CD4-positive, alpha-beta memory T cell (primary cell): ENCODE measurements around the gene SATB2. TPM values are rescaled to one million over a fixed set of nuclear protein-coding genes. Genes with fewer than 3 reads are reported as not detected.

Source experiments
- CTCF ChIA-PET: fragments of 350-600 bp; sonication (Branson Sonifier 250); formaldehyde crosslinking; loops from one replicate; lab custom pipeline; 2021; ENCODE audit warnings: inconsistent platforms; ENCODE audit not compliant: partially characterized antibody; lab: Charles Lee
- POLR2A ChIA-PET: fragments of 350-600 bp; sonication (Branson Sonifier 250); formaldehyde crosslinking; loops from one replicate; lab custom pipeline; 2021; ENCODE audit not compliant: partially characterized antibody; lab: Charles Lee
- DNase-seq, 5 donors: peaks; one replicate each; pipeline versions ENCODE4 v3.0.0 to v3.0.0-alpha.2; 2020 to 2022; ENCODE audit warnings: mixed read lengths in 1 of 5
- H3K27ac ChIP-seq: one replicate; pipeline ENCODE4 v1.7.0; 2013; ENCODE audit warnings: low read depth, low read length
- H3K27me3 ChIP-seq: 2 replicates; pipeline ENCODE4 v1.7.0; 2013; ENCODE audit warnings: mild to moderate bottlenecking, low read length, moderate library complexity; ENCODE audit not compliant: insufficient read depth
- H3K36me3 ChIP-seq: 2 replicates; pipeline ENCODE4 v1.7.0; 2013; ENCODE audit warnings: mild to moderate bottlenecking, low read length, moderate library complexity; ENCODE audit not compliant: insufficient read depth
- H3K4me1 ChIP-seq: 2 replicates; pipeline ENCODE4 v1.7.0; 2013; ENCODE audit warnings: mild to moderate bottlenecking, low read length, moderate library complexity; ENCODE audit not compliant: insufficient read depth
- H3K4me3 ChIP-seq, 2 donors: one replicate each; pipeline ENCODE4 v1.7.0; 2013; ENCODE audit warnings: low read length in 2 of 2, mild to moderate bottlenecking in 1 of 2
- H3K9me3 ChIP-seq, 2 donors: one replicate each; pipeline ENCODE4 v1.7.0; 2013; ENCODE audit warnings: low read length in 2 of 2, control low read depth in 1 of 2; ENCODE audit not compliant: control insufficient read depth in 1 of 2
- H3K27ac Mint-ChIP-seq, 7 donors: one replicate each; pipeline ENCODE4 v1.8.0; 2020 to 2021; ENCODE audit warnings: mixed read lengths in 7 of 7, mild to moderate bottlenecking in 6 of 7, inconsistent platforms in 3 of 7, moderate library complexity in 3 of 7
- H3K27me3 Mint-ChIP-seq, 2 donors: one replicate each; pipeline ENCODE4 v1.8.0; 2020 to 2021; ENCODE audit warnings: mixed read lengths in 2 of 2
- H3K36me3 Mint-ChIP-seq, 2 donors: one replicate each; pipeline ENCODE4 v1.8.0; 2020 to 2021; ENCODE audit warnings: mixed read lengths in 2 of 2, inconsistent platforms in 1 of 2, mild to moderate bottlenecking in 1 of 2
- H3K4me1 Mint-ChIP-seq, 4 donors: one replicate each; pipeline ENCODE4 v1.8.0; 2020 to 2021; ENCODE audit warnings: mixed read lengths in 4 of 4, mild to moderate bottlenecking in 1 of 4
- H3K4me3 Mint-ChIP-seq, 8 donors: one replicate each; pipeline ENCODE4 v1.8.0; 2020 to 2021; ENCODE audit warnings: mixed read lengths in 8 of 8, mild to moderate bottlenecking in 7 of 8, moderate library complexity in 6 of 8, inconsistent platforms in 3 of 8
- H3K9me3 Mint-ChIP-seq, 8 donors: one replicate each; pipeline ENCODE4 v1.8.0; 2020 to 2021; ENCODE audit warnings: mixed read lengths in 8 of 8, mild to moderate bottlenecking in 5 of 8, inconsistent platforms in 3 of 8, moderate library complexity in 1 of 8
- intact Hi-C: fragments of 100-400 bp; cut with micrococcal nuclease; formaldehyde crosslinking; loops from one replicate; pipeline ENCODE4 v1.15.1; 2023
- polyA plus RNA-seq, 2 donors: library from polyadenylated mRNA; unstranded; fragments of 300-500 nt; fragmentation: Illumina TruSeq; gene quantifications; one replicate each; pipeline ENCODE4 v1.2.3, GENCODE V29; 2021
- total RNA-seq, 2 experiments: library from RNA; stranded (reverse); gene quantifications; one replicate each; pipeline ENCODE4 v1.2.3, GENCODE V29; 2021

SATB2 gene
- total and polyA plus RNA-seq, 4 experiments from 2014 or later = 0.06 TPM; not detected in 3

DNA sequence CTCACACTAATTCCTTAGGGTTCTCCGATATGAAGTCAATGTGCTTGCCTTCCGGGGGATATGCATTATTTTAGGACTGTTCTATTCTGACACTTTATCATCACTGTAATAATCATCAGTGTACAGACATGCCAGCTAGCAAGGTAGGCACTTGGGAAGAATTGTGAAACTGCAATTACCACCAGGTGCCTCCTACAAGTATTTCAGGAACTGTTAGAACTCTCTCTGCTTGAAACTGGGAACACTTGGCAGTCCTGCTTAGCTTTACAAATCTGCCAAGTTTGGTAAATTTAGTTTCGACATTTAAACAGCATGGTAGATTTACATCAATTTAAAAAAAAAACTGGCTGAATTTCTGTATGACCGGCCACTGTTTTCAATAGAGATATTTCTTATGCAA lies 128.7 kb downstream of the SATB2 start:
- Histone ChIP-seq H3K36me3 (no peaks in the 10 kb centered on the region), H3K4me1 (no peaks in the 10 kb centered on the region), H3K4me3 (no peak overlapping the region), H3K27ac (no peak overlapping the region), H3K9me3 (no peaks in the 10 kb centered on the region), H3K27me3 (no peaks in the 10 kb centered on the region)
- Mint-ChIP-seq H3K27ac (no peak overlapping the region), H3K4me3 (no peak overlapping the region), H3K36me3 (no peaks in the 10 kb centered on the region), H3K4me1 (no peaks in the 10 kb centered on the region), H3K9me3 (no peaks in the 10 kb centered on the region), H3K27me3 (peaks cover 0 to 2% of the 10 kb centered on the region in 2 donors)
- DNase-seq = no peak
- POLR2A ChIA-PET = no interaction called here
- CTCF ChIA-PET = no interaction called here
- intact Hi-C loops = no loop called here

GRCh38 chr2:199325881-199326280 lies 131.9 kb downstream of the SATB2 start:
- no peaks in the 10 kb centered on the region for H3K27me3 ChIP-seq
- ChIA-PET POLR2A (no interaction called here), CTCF (no interaction called here)
- no peaks in the 10 kb centered on the region for H3K9me3 Mint-ChIP-seq
- H3K4me1 ChIP-seq = no peaks in the 10 kb centered on the region
- H3K36me3 ChIP-seq = no peaks in the 10 kb centered on the region
- no peak overlapping the region for H3K27ac ChIP-seq
- H3K36me3 Mint-ChIP-seq = no peaks in the 10 kb centered on the region
- no peak overlapping the region for H3K4me3 Mint-ChIP-seq
- H3K27me3 Mint-ChIP-seq = no peaks in the 10 kb centered on the region
- intact Hi-C loops = no loop called here
- no peak overlapping the region for H3K27ac Mint-ChIP-seq
- H3K9me3 ChIP-seq = no peaks in the 10 kb centered on the region
- no peak overlapping the region for H3K4me3 ChIP-seq
- no peaks in the 10 kb centered on the region for H3K4me1 Mint-ChIP-seq
- DNase-seq = no peak

DNA sequence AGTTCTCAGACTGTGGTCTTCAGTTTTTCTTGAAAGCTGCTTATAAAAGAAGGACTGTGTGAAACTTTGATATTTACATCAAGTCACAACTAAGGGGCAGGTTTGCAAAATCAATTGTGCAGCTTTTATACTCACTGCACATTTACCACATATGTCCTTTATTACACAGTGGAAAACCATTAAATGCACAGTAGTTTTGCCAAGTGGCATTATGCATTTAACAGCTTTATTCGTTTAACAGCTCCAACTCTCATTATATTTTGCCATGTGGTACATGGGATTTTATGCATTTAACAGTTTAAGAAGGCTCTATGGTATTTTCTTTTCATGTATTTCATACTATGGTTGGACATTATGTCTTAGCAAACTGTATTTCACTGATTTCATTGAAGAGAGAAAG lies 135.6 kb downstream of the SATB2 start:
- Mint-ChIP-seq H3K9me3 (no peaks in the 10 kb centered on the region), H3K27me3 (no peaks in the 10 kb centered on the region), H3K27ac (no peak overlapping the region), H3K4me3 (no peak overlapping the region), H3K36me3 (no peaks in the 10 kb centered on the region), H3K4me1 (no peaks in the 10 kb centered on the region)
- ChIA-PET CTCF (no interaction called here), POLR2A (no interaction called here)
- intact Hi-C loops = no loop called here
- no peak overlapping the region for H3K27ac ChIP-seq
- no peaks in the 10 kb centered on the region for H3K4me1 ChIP-seq
- no peaks in the 10 kb centered on the region for H3K36me3 ChIP-seq
- no peaks in the 10 kb centered on the region for H3K27me3 ChIP-seq
- H3K4me3 ChIP-seq = no peak overlapping the region
- H3K9me3 ChIP-seq = no peaks in the 10 kb centered on the region
- no peak for DNase-seq

DNA sequence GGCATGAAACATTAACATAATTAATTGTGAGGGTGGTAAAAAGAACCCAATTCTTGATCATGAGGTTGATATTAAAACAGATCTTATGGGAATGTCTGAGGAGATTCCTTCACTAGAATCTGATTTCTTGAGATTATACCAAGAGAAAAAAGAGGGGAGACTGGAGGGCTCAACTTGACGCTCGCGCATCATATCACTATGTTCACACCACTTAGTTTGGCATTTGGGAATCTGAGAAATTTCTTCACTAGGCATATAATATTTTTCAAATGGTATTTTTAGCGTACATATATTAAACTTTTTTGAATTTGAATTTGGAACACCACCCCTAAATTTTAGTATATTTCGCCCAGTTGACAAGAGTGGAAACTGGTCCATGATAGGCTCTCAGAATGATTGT lies 140.1 kb downstream of the SATB2 start:
- H3K4me1 Mint-ChIP-seq = no peaks in the 10 kb centered on the region
- H3K4me3 Mint-ChIP-seq = no peak overlapping the region
- H3K27ac Mint-ChIP-seq = no peak overlapping the region
- H3K27me3 ChIP-seq = no peaks in the 10 kb centered on the region
- H3K4me3 ChIP-seq = no peak overlapping the region
- no peaks in the 10 kb centered on the region for H3K4me1 ChIP-seq
- CTCF ChIA-PET = no interaction called here
- no peaks in the 10 kb centered on the region for H3K36me3 Mint-ChIP-seq
- no peak overlapping the region for H3K27ac ChIP-seq
- POLR2A ChIA-PET = no interaction called here
- no peak for DNase-seq
- H3K36me3 ChIP-seq = no peaks in the 10 kb centered on the region
- no peaks in the 10 kb centered on the region for H3K27me3 Mint-ChIP-seq
- intact Hi-C loops = no loop called here
- peaks cover 0 to 3% (median 0%) of the 10 kb centered on the region in 8 donors for H3K9me3 Mint-ChIP-seq
- no peaks in the 10 kb centered on the region for H3K9me3 ChIP-seq

DNA sequence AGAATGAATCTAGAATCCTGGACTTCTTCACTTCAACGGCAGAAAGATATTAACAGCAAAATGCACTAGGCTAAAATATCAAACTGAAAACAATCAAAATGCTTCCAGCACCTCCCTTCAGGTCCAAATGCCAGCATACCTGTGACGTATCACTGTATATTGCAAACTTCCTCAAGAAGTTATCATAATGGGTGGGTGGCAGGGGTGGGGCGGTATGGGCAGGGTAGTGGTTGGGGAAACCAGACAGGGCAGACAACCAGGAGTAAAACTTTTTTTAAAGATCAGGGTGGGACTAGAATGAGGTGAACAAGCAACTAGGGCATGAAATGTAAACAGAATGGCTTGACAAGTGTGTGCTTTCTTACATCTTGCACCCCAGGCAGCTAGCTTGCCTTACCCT lies 140.9 kb downstream of the SATB2 start:
- no peak overlapping the region for H3K4me3 Mint-ChIP-seq
- no peaks in the 10 kb centered on the region for H3K4me1 Mint-ChIP-seq
- H3K27ac ChIP-seq = no peak overlapping the region
- ChIA-PET CTCF (no interaction called here), POLR2A (no interaction called here)
- intact Hi-C loops = no loop called here
- no peaks in the 10 kb centered on the region for H3K4me1 ChIP-seq
- H3K27ac Mint-ChIP-seq = no peak overlapping the region
- no peaks in the 10 kb centered on the region for H3K36me3 Mint-ChIP-seq
- no peaks in the 10 kb centered on the region for H3K27me3 Mint-ChIP-seq
- peaks cover 0 to 3% (median 0%) of the 10 kb centered on the region in 8 donors for H3K9me3 Mint-ChIP-seq
- DNase-seq = no peak
- no peak overlapping the region for H3K4me3 ChIP-seq
- no peaks in the 10 kb centered on the region for H3K27me3 ChIP-seq
- H3K36me3 ChIP-seq = no peaks in the 10 kb centered on the region
- no peaks in the 10 kb centered on the region for H3K9me3 ChIP-seq

- Histone ChIP-seq H3K27ac (no peak overlapping the region), H3K9me3 (no peaks in the 10 kb centered on the region), H3K36me3 (no peaks in the 10 kb centered on the region), H3K27me3 (no peaks in the 10 kb centered on the region), H3K4me3 (no peak overlapping the region), H3K4me1 (no peaks in the 10 kb centered on the region)
- DNase-seq = no peak
- Mint-ChIP-seq H3K36me3 (no peaks in the 10 kb centered on the region), H3K27me3 (no peaks in the 10 kb centered on the region), H3K4me1 (no peaks in the 10 kb centered on the region), H3K4me3 (no peak overlapping the region), H3K9me3 (peaks cover 0 to 3% (median 0%) of the 10 kb centered on the region in 8 donors), H3K27ac (no peak overlapping the region)
- ChIA-PET POLR2A (no interaction called here), CTCF (no interaction called here)
- intact Hi-C loops = no loop called here
Measured at GRCh38 chr2:199315299-199316179, 142.2 kb downstream of the SATB2 start.

- H3K27ac Mint-ChIP-seq = no peak overlapping the region
- intact Hi-C loops = no loop called here
- H3K4me1 Mint-ChIP-seq = no peaks in the 10 kb centered on the region
- no peak for DNase-seq
- H3K36me3 ChIP-seq = no peaks in the 10 kb centered on the region
- H3K27me3 Mint-ChIP-seq = no peaks in the 10 kb centered on the region
- no peaks in the 10 kb centered on the region for H3K4me1 ChIP-seq
- no peak overlapping the region for H3K4me3 Mint-ChIP-seq
- H3K27me3 ChIP-seq = no peaks in the 10 kb centered on the region
- H3K9me3 Mint-ChIP-seq = peaks cover 0 to 9% (median 0%) of the 10 kb centered on the region in 8 donors
- ChIA-PET POLR2A (no interaction called here), CTCF (no interaction called here)
- H3K9me3 ChIP-seq = no peaks in the 10 kb centered on the region
- H3K27ac ChIP-seq = no peak overlapping the region
- H3K4me3 ChIP-seq = no peak overlapping the region
- H3K36me3 Mint-ChIP-seq = no peaks in the 10 kb centered on the region
Measured at GRCh38 chr2:199312931-199313330, 144.8 kb downstream of the SATB2 start.
